Activated CD8-positive, alpha-beta memory T cell treated with anti-CD3 and anti-CD28 coated beads, Interleukin-2, amount 50 U/mL, for 24 hours (primary cell): ENCODE results near the gene TEN1.

Experiments
- DNase-seq: peaks from one replicate; pipeline ENCODE4 v3.0.0-alpha.2; 2020; ENCODE audit errors: extremely low read depth

The TEN1 gene

GRCh38 chr17:75976175-75976848 is 2.7 kb upstream of the TEN1 start:
- DNase-seq: no peak

- no peak for DNase-seq
These were observed 706 bp downstream of the TEN1 start for GRCh38 chr17:75979705-75980187.

- DNase-seq: no peak
These were observed 1.4 kb downstream of the TEN1 start for GRCh38 chr17:75980188-75981018.

GRCh38 chr17:75981019-75981615 is 2.1 kb downstream of the TEN1 start:
- DNase-seq: no peak

DNA sequence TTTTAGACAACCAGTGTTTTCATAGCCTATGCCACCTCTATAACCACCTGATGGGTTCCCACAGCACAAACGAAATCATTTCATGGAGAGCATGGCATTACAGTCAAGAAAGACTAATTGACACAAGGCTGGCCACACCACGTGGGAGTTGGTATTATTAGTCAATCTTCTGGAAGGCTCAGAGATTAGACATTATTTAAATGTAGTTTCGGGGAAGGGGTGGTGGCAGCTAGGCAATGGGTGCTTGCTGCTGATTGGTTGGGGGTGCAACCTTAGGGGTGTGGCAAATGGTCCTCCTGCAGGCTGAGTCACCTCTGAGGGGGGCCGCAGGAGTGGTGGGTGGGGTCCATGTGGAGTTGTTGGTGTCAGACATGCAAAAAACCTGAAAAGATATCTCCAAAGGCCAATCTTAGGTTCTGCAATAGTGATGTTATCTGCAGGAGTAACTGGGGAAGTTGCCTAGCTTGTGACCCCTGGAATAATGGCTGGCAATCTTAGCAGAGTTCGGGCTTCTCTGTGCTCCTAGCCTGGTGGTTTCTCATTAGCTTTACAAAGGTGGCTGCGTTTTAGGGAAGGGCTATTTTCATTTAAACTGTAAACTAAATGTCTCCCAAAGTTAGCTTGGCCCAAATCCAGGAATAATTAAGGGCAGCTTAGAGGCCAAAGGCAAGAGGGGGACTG is 4.6 kb downstream of the TEN1 start:
- DNase-seq: no peak

- no peak for DNase-seq
These were observed 6.9 kb downstream of the TEN1 start for GRCh38 chr17:75985986-75986385.

GRCh38 chr17:75987041-75987440 is 8.0 kb downstream of the TEN1 start:
- DNase-seq: no peak

- DNase-seq: no peak
These were observed 12.4 kb downstream of the TEN1 start for GRCh38 chr17:75991396-75991795.

DNA sequence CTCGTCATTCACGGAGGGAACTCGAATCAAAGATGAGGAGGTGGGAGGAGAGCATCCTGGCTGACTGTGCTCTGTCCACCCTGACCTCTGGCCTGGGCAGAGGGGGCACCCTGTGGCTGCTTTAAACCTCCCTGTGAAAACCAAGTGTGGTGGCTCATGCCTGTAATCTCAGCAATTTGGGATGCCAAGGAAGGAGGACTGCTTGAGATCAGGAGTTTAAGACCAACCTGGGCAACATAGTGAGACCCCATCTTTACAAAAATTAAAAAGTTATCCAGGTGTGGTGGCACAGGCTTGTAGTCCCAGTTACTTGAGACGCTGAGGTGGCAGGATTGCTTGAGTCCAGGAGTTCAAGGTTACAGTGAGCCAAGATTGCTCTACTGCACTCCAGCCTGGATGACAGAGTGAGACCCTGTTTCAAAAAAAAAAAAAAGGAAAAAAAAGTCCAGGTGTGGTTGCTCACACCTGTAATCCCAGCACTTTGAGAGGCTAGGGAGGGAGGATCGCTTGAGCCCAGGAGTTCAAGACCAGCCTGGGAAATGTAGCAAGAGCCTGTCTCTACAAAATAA is 15.8 kb downstream of the TEN1 start:
- no peak for DNase-seq

GRCh38 chr17:75995385-75995925 is 16.4 kb downstream of the TEN1 start:
- no peak for DNase-seq

GRCh38 chr17:75996665-75997590 is 17.9 kb downstream of the TEN1 start:
- no peak for DNase-seq

DNA sequence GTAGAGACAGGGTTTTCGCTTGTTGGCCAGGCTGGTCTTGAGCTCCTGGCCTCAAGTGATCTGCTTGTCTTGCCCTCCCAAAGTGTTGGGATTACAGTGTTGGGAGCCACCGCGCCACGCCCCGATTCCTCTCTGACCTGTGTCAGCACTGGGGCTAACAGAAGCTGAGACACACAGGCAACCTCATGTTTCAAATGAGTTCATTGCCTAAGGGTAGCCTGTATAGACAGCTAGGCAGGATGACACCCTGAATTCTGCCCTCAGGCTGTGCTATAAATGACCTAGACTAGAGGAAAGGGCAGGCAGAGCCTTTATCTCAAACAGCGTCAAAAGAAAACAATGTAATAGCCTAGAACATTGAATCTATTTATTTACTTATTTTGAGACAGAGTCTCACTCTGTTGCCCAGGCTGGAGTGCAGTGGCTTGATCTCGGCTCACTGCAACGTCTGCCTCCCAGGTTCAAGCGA is 19.3 kb downstream of the TEN1 start:
- no peak for DNase-seq

- DNase-seq: no peak
These were observed 21.1 kb downstream of the TEN1 start for GRCh38 chr17:76000016-76000754.

DNA sequence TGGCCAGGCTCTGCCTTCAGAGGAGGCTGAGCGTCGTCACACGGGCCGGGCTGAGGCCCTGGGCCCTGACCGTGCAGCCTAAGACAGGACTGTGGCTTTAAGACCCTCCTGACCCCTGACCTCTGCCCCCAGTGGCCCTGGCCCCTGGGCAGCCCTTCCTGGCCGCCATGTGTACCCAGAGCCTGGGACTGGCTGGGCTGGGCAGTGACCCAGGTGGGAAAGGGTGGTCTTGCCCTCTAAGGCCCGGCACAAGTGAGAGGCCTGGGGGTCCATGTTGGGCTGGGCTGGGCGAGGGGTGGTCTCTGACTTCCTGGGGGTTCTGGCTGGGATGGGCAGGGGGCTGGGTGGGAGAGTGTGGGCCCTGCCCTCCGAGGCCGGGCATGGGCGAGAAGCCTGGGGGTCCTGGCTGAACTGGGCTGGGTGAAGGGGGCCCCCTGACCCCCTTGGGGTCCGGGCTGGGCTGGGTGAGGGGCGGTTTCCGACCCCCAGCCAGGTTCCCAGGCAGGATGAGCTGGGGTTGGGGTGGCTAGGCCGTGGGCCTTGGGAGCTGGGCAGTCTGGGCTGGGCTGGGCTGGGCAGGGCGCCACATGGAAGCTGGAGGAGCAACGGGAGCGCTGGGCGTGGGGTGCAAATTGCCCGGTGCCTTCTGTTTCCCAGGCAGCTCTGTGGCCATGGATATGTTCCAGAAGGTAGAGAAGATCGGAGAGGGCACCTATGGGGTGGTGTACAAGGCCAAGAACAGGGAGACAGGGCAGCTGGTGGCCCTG is 21.9 kb downstream of the TEN1 start, which contains the start of gene CDK3:
TSS of gene CDK3 (plus strand) at position 101 of the 767 bp plus-strand sequence. CDS start at position 672, 571 bp downstream.
- no peak for DNase-seq

DNA sequence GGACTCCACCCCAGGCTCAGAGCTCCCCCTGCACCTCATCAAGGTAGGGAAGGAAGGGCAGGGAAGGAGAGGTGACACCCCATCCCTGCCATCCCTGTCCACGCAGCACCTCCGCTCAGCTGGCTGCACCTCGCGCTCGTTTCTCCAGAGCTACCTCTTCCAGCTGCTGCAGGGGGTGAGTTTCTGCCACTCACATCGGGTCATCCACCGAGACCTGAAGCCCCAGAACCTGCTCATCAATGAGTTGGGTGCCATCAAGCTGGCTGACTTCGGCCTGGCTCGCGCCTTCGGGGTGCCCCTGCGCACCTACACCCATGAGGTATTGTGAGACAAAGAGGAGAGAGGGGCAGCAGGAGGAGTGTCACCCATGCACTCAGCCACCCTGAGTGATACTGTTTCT is 23.1 kb downstream of the TEN1 start:
- DNase-seq: no peak

GRCh38 chr17:76003915-76004314 is 24.9 kb downstream of the TEN1 start:
- DNase-seq: no peak

DNA sequence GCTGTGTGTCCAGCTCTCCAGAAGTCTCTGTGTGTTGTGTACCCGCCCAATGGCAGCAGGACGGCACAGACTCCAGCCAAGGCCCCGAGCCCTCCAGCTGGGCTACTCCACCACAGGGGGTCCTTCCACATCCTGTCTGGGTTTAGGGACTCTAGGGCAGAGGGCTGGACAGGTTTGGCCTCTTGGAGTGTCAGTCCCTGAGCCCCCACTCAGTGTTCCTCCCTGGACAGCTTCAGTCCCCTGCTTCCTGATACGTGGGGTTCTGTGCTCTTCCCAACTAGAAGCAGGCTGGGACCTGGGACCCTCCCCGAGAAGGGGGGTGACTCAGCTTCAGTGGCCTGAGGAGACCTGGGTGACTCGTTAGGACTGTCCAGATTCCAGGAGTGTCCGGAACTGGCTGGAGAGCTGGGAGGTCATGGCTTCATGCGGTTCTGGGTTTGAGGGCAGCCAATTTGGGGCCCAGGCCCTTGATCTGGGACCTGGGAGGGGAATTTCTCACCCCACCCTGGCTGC is 25.8 kb downstream of the TEN1 start:
- DNase-seq: no peak
